22Rv1 (cell line): ENCODE data around the gene GASK1A.

Source experiments
- H3K27ac ChIP-seq: fragments of 450-650 bp; 2 replicates; pipeline ENCODE4 v1.5.1; 2017
- ZFX ChIP-seq: fragments of 450-650 bp; IDR thresholded peaks from 2 replicates; pipeline ENCODE4 v1.6.1; 2017; ENCODE audit warnings: antibody characterized with exemption, borderline replicate concordance
- TF ChIP-seq, protein P1 (sequence below): fragments of 450-650 bp; IDR thresholded peaks from 2 replicates; pipeline ENCODE4 v1.5.1; 2017; ENCODE audit warnings: mild to moderate bottlenecking

GASK1A gene

DNA sequence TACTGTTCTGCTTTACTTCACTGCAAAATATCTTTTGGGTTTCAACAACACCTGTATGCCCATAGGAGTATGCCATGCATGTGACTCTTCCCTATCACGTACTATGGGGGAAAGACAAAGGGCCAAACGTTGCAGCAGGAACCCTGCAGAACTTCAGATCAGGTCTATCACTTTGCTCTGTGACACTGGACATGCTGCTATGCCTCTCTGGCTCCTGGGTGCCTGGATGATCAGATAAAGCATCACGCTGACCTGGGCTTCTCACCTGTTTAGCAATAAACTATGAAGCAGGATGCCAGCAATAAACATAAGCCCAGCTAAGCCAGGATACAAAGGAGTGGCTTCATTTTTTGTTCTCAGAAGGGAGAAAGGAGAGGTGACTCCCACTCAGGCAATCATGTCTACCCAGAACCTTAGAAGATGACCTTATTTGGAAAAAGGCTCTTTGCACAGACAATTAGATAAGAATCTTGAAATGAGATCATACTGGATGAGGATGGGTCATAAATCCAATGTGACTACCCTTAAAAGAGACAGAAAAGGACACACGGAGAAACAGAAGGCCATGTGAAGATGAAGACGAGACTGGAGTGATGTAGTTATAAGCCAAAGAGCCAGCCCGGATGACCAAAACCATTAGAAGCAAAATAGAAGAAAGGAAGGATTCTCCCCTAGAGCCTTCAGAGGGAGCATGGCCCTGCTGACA lies 107.5 kb downstream of the GASK1A start:
- H3K27ac ChIP-seq, result no peak overlapping the region
- TF ChIP-seq ZFX, result no peak
- TF ChIP-seq, protein P1, sequence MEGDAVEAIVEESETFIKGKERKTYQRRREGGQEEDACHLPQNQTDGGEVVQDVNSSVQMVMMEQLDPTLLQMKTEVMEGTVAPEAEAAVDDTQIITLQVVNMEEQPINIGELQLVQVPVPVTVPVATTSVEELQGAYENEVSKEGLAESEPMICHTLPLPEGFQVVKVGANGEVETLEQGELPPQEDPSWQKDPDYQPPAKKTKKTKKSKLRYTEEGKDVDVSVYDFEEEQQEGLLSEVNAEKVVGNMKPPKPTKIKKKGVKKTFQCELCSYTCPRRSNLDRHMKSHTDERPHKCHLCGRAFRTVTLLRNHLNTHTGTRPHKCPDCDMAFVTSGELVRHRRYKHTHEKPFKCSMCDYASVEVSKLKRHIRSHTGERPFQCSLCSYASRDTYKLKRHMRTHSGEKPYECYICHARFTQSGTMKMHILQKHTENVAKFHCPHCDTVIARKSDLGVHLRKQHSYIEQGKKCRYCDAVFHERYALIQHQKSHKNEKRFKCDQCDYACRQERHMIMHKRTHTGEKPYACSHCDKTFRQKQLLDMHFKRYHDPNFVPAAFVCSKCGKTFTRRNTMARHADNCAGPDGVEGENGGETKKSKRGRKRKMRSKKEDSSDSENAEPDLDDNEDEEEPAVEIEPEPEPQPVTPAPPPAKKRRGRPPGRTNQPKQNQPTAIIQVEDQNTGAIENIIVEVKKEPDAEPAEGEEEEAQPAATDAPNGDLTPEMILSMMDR, result no peak

DNA sequence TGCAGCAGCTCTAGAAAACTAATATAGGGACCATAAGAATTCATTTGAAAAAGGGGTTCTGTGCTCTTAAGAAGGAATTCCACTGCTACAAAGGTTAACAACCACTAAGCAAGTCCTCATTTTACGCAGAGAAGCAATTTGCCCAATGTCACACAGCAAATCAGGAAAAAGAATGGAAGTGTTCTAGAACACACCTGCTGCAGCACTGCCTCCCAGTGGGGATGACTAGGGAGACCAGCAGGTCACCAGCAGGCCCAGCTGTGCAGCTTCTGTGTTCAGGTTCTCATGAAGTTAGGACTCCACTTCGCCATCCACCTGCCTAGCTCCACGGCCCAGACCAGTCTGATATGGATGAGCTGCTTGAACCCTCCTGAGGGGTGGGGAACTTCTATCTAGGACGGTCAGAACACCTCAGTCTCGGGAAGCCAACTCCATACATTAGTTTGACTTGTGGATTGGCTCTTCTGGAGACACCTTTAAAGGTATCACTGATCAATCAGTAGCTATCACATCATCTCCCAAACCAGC lies 108.2 kb downstream of the GASK1A start:
- TF ChIP-seq, protein P1, result peak; percentile 25; the same call in 1 of the 2 replicates
- no peak for TF ChIP-seq ZFX

DNA sequence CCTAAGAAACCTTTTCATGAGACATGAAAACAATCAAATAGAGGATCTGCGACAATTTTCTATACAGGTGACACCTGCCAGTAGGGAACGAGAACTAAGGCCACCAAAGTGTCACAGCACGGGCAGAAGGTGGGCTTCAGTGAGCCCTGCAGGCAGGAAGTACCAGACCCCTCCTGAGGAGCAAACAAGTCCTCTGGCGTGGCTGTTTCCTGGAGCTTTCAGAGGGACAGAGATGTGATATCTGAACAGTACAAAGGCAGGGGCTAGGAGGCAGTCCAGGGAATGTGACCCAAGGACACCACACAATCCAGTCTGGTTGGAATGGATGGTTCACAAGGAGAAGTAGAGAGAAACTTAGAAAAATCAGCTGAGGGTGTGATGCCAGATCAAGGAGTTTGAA lies 110.0 kb downstream of the GASK1A start:
- TF ChIP-seq, protein P1, result no peak
- no peak for TF ChIP-seq ZFX
- no peak overlapping the region for H3K27ac ChIP-seq

More for the DNA sequence above, 108.2 kb downstream of the GASK1A start:
- H3K27ac ChIP-seq, result no peak overlapping the region

DNA sequence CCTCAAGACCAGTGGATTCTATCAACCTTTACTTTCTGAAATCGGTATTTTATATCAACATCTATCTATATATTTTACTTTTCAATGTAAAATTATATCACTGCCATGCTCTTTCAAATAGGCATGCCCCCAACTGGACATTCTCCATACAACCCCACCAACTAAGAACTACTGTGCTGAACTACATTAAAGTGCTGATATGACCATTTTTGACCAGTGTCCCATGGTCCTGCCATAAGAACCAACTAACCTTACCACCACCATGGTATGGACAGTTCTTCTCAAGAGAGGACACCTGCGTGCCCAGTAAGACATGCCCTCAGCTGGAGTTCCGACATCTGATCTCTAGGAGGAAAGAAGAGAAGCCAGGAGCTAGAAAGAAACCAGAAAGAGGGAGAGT lies 111.1 kb downstream of the GASK1A start:
- no peak overlapping the region for H3K27ac ChIP-seq
- TF ChIP-seq, protein P1, result no peak
- no peak for TF ChIP-seq ZFX

DNA sequence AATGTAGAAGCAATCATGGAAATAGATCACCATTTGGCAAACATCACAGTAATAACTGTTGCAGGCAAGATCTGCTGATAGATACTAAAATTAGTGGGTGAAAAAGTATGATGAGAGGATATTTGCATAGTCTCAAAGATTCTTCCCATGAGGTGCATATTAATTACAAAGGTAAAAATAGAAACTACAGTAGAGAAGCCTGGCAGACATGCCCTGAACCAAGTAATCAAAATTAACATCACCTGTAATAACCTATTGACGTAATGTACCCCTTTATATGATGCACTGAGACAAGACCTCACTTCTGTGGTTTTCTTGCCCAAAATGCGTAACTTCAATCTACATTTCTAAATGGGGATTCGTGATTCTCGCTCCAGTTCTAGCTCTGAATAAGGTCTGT lies 112.4 kb downstream of the GASK1A start:
- TF ChIP-seq, protein P1, result no peak
- TF ChIP-seq ZFX, result no peak
- H3K27ac ChIP-seq, result no peak overlapping the region

DNA sequence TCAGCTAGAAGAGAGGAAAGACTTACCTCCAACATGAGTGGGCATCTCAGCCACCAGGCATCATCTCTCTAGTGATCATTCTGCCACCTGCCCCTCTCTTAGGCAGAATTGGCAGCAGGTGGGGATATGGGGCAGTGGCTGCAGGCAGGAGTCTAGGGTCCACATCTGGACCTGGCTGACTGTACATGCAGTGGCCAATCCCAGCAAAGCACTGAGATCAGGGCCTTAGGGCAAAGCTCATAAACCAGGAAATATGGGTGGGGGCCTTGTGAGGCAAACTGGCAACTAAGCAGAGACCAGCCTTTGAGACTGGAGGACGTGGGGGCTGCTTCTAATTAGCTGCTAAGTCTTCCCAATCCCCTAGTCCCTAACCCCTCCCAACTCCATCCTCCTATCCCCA lies 113.9 kb downstream of the GASK1A start:
- H3K27ac ChIP-seq, result no peak overlapping the region
- TF ChIP-seq, protein P1, result no peak

DNA sequence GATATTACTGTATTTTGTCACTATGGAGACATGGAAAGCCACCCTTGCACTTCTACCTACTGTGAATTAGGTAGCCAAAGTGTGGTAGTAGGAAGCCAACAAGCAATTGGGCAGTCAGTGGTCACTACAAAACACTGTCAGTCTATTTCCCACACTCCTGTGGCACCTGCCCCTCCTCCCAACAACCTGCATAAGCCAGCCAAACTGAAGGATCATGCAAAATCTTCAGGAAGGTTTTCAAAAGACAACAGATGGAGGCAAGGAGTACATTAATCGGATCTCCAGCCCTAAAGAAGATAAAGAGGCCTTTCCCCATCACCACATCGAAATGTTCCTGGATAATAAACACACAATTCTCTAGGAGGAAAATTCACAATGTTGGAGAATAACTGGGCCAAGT lies 114.9 kb downstream of the GASK1A start:
- TF ChIP-seq ZFX, result no peak
- H3K27ac ChIP-seq, result no peak overlapping the region
